ENCODE measurements around the gene CDH24. TPM values are rescaled to one million over a fixed set of nuclear protein-coding genes. Genes with fewer than 3 reads are reported as not detected.

CDH24 gene
- total and polyA plus RNA-seq, 9 of the 15 experiments (the other 6 are each of a cell fraction or from before 2014, with no cell fraction given): 0.04 to 16.2 (median 4.9) TPM

- no peak for TF ChIP-seq ZZZ3 (IDR thresholded peaks at IDR 0.05)
- TF ChIP-seq SRSF9 (IDR thresholded peaks at IDR 0.05; ENCODE audit: borderline replicate concordance, low read depth, low read length): no peak
- TF ChIP-seq POLR2AphosphoS5 (IDR thresholded peaks at IDR 0.05; ENCODE audit: control insufficient read depth, insufficient read depth, low read depth, low read length): peak; percentile 44
- no peak for TF ChIP-seq PRMT5 (CRISPR knock-in tag; IDR thresholded peaks at IDR 0.05)
- no peak for TF ChIP-seq TFAM (CRISPR knock-in tag; conservative IDR thresholded peaks at IDR 0.05)
- TF ChIP-seq UBTF (IDR thresholded peaks at IDR 0.05; ENCODE audit: borderline replicate concordance in 1 of 2, low read depth in 2 of 2, low read length in 2 of 2): no peak
- TF ChIP-seq POLR2AphosphoS2 (IDR thresholded peaks at IDR 0.05; ENCODE audit: low read length): no peak
- no peak for TF ChIP-seq FOXJ3 (CRISPR knock-in tag; IDR thresholded peaks at IDR 0.05)
- no peak for TF ChIP-seq NUFIP1 (IDR thresholded peaks at IDR 0.05; ENCODE audit: partially characterized antibody)
- no peak for TF ChIP-seq CHD7 (IDR thresholded peaks at IDR 0.05; ENCODE audit: low read depth, low read length)
- peak; percentile 20 to 71; a peak in 2 of 4 replicates for TF ChIP-seq FOXK2 (conservative IDR thresholded peaks at IDR 0.05 in 1 of 2, IDR thresholded peaks at IDR 0.05 in 1 of 2; ENCODE audit: low read depth in 2 of 2)
- peak in 1 of 2 experiments; percentile 66; a peak in 2 of 4 replicates for TF ChIP-seq HDAC1 (IDR thresholded peaks at IDR 0.05)
- TF ChIP-seq CEBPB (tag; IDR thresholded peaks at IDR 0.05): peak; percentile 57; the same call in 1 of the 2 replicates
- peak; percentile 61 for TF ChIP-seq CHD1 (IDR thresholded peaks at IDR 0.05; ENCODE audit: low read length)
These were observed 47.2 kb downstream of the CDH24 start, which contains the start of gene C14orf93 (continued) for GRCh38 chr14:23009939-23010726.
